Central memory CD4-positive, alpha-beta T cell (primary cell): Measurements from ENCODE around the gene SLC10A2.
"Not testable (repeated sequence)": the region's sequence is repeated elsewhere in the genome, so short reads cannot be mapped to it uniquely, and the experiment has no call there.

Experiments
- DNase-seq: peaks from one replicate; pipeline ENCODE4 v3.0.0; 2022
- total RNA-seq, 3 experiments: gene quantifications; one replicate each; lab custom pipeline; 2026; lab: John Stamatoyannopoulos, UW

Gene SLC10A2, protein sequence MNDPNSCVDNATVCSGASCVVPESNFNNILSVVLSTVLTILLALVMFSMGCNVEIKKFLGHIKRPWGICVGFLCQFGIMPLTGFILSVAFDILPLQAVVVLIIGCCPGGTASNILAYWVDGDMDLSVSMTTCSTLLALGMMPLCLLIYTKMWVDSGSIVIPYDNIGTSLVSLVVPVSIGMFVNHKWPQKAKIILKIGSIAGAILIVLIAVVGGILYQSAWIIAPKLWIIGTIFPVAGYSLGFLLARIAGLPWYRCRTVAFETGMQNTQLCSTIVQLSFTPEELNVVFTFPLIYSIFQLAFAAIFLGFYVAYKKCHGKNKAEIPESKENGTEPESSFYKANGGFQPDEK
- total RNA-seq: 0 reads per million in 3 experiments

DNA sequence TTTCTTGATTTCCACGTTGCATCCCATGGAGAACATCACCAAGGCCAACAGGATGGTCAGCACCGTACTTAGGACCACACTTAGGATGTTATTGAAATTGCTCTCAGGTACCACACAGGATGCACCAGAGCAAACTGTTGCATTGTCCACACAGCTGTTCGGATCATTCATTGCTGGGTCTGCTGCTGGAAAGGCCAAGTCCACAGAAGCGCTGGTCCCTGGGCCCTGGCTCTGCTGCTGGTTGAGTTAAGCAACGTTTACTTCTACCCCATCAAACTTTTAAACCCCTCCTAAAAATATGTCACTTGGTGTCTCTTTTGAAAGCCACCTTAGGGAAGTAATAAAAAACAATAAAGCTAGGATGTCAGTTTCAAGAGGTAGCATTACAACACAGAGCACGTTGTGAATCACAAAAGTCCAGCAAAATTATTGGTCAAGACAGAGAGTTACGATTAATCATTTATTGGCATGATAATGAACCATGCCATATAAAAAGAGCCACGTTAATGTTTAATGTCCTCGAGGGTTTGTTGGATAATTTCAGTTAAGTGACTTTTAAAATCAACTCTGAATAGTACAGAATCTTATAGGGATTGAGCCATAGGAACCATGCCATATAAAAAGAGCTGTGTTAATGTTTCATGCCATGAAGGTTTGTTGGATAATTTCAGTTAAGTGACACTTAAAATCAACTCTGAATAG is at the start of gene SLC10A2:
Gene SLC10A2, minus strand, starts transcription at position 339 of the 702 bp plus-strand sequence. Its CDS starts 168 bp downstream, at position 171.
- no peak for DNase-seq

GRCh38 chr13:103107580-103107979 is 41.4 kb upstream of the SLC10A2 start:
- DNase-seq: no peak

- no peak for DNase-seq
Measured at GRCh38 chr13:103104340-103104739, 38.1 kb upstream of the SLC10A2 start.

DNA sequence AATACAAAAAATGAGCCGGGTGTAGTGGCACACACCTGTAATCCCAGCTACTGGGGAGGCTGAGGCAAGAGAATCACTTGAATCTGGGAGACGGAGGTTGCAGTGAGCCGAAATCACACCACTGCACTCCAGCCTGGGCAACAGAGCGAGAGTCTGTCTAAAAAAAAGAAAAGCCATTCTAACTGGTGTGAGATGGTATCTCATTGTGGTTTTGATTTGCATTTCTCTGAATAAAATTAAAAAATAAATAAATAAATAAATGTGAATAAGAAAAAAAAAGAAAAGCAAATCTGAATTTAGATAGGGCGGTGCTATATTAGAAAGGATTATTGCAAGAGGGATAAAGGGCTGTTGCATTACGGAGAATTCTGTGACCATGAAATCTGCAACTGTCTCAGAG is 37.2 kb upstream of the SLC10A2 start:
- not testable (repeated sequence) for DNase-seq

GRCh38 chr13:103102482-103102881 is 36.3 kb upstream of the SLC10A2 start:
- DNase-seq: no peak

DNA sequence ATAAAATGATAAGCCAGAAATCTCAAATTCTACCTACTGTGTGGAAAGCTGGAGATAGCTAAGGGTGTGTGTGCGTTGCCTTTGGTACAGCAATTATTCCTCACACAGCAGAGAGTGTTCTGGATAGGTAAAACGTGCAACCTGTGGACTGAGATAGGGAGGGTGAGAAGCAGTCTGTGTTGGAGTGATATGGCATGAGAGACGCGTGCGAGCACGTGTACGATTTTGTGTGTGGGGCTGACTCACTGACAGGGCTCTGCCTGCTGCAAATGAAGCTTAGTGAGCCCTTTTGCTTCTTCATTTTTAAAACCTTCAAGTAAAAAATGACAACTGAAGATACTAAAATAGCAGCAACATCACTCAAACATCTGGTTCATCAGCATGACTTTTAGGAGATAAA is 35.7 kb upstream of the SLC10A2 start:
- DNase-seq: no peak

GRCh38 chr13:103101500-103101899 is 35.3 kb upstream of the SLC10A2 start:
- no peak for DNase-seq

DNA sequence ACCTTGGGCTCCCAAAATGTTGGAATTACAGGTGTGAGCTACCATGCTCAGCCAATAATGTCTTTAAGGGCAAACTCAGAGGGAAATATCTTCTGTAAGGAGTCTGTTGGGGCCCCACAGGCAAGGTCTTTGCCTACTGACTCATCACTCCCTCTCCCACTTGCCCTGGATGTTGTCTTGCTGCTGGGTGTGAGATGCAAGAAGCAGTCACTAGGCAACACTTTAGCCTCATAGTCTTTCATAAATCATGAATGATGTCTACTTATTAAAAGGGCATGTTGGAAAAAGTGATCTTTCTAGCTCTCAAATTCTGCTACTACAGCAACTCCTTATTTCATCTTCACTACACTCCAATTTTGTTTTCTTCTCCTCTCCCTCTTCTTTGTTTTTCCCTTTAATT is 34.6 kb upstream of the SLC10A2 start:
- DNase-seq: no peak

- DNase-seq: no peak
Measured at GRCh38 chr13:103099722-103100293, 33.6 kb upstream of the SLC10A2 start.

DNA sequence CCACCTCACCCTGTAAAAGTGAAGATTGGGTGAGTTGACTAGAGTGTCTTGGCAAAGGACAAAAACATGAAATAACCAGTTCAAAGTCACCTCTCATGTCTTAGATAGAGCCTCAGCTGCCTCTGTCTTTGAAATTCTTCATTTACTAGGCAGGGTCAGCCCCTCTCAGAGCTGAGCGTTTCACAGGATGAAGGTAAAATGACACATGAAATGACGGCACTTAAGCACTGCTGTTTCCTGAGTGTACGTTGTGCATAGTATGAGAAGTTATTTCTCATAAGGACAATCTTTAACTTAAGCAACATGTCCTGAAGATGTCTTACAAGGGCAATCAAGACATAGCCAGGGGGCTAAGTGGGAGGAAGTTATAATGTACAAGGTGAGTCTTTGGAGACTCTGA is 32.3 kb upstream of the SLC10A2 start:
- DNase-seq: no peak

DNA sequence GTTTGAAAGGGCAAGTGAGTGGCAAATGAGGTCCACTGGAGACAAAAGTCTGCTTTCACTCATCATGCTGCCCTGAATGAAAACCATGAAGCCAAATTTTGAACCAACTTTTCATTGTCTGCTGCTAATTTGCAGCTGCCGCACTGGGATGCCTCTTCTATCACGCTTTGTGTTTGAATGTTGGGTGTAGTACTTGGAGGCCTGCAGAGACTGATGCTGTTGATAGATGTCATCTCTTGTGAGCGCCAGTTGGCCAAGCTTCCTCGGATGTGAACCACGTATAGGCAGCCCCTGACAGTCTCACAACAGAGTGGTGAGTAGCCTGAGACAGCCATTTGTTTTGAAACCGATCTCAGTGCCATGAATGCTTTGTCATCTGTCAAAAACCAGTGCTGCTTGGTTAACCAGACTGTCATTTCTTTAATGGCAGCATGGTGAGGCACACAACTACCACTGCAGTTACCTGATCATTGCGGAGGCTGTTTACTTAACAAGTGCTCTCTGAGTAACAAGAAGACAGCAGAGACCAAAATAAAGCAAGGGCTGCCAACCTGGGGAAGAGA is 31.2 kb upstream of the SLC10A2 start:
- DNase-seq: no peak

DNA sequence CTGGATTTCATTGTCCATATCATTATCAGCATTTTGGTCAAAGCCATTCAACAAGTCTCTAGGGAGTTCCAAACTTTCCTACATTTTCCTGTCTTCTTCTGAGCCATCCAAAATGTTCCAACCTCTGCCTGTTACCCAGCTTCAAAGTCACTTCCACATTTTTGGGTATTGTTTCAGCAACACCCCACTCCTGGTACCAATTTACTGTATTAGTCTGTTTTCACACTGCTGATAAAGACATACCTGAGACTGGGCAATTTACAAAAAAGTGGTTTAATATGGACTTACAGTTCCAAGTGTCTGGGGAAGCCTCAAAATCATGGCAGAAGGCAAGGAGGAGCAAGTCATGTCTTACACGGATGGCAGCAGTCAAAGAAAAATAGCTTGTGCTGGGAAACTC is 27.4 kb upstream of the SLC10A2 start:
- DNase-seq: not testable (repeated sequence)

- DNase-seq: no peak
Measured at GRCh38 chr13:103087275-103087674, 21.1 kb upstream of the SLC10A2 start.

GRCh38 chr13:103081435-103081834 is 15.2 kb upstream of the SLC10A2 start:
- no peak for DNase-seq

DNA sequence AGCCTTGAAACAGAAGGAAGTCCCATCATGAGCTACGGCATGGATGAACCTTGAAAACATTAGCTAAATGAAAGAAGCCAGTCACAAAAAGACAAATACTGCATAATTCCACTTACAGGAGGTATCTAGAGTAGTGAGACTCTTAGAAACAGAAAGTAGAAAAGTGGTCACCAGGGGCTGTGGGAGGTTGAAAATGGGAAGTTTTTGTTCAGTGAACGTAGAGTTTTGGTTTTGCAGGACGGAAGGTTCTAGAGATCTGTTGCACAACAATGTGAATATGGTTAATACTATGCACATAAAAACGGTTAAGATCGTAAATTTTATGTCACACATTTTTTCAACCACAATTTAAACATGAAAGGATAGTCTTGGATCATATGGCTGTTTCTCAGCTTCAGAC is 11.9 kb upstream of the SLC10A2 start:
- DNase-seq: no peak

GRCh38 chr13:103068836-103069235 is 2.6 kb upstream of the SLC10A2 start:
- DNase-seq: no peak

DNA sequence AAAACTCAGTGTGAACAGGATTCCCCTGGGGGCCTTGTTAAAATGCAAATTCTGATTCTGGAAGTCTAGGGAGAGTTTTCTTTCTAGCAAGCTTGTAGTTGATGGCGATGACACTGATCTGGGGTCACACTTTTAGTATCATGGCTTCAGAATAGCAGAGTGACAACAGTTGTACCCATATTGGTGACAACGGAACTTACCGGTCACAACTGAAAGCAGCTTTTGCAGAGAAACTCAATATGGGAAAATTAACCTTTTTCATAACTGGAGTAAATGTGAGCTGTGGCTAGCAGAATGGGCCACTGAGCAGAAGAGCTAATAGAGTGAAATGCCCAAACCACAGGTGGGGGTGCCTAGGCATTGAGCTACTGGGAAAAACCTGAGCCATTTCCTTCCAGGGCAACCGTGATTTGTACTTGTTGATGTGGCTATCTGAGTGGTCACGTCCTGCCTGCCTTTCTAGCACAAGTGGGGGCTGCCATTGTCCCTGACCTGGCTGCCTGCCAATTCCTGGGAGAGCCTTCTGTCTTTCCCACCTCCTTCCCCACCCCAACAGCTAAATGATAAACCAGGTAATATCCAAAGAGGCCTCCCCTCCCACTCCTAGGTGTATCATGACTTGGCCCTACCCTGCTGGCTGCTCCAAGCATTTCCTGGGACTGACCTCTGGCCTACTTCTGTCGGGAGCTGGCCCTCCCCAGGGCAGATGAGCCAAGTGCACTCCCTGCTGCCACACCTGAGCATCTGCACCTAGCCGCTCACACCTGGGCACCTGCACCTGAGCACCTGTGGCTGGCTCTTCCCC is 1.7 kb upstream of the SLC10A2 start:
- DNase-seq: no peak

DNA sequence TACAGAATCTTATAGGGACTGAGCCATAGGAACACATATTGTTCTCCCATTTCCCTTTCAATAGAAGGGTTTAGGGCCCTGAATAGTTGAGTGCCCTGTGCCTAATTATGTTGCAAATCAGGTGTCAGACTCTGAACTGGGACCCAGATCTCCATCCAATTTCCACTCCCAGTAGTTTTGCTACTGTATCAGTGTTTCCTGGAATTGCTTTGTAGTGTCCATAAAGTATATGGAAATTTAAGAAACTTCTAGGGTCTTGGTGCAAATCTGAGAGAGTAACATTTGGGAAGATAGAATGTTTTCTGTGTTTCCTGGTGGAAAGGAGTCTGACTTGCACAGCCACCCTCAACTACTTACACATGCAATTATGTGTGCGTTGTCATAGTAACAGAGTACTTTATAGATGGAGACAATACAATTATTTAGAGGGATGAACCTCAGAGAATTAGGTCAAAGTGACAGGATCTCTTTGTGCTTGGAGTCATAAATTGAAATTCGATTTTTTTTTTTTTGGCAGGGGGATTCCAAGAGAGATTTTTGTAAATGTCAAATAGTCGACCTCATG is 646 bp upstream of the SLC10A2 start:
- no peak for DNase-seq

GRCh38 chr13:103063376-103063775 is 2.8 kb downstream of the SLC10A2 start:
- no peak for DNase-seq

GRCh38 chr13:103062079-103062478 is 4.1 kb downstream of the SLC10A2 start:
- no peak for DNase-seq

DNA sequence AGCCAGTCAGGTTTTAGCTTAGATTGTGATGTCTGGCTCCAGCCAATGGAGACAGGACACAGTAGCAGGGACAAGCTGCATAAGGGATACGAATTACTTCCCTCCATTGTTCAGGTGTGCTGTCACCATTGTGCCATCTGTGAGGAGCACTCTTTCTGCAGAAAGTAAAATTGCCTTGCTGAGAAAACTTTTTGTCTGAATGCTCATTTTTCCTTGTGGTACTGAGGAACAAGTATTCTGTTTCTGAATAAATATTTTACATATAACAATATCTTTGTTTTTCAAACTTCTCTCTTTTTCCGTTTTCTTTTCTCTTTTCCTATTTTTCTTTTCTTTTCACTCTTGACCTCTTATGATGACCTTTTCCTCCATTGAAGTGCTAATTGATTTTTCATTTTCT is 10.2 kb downstream of the SLC10A2 start:
- no peak for DNase-seq

DNA sequence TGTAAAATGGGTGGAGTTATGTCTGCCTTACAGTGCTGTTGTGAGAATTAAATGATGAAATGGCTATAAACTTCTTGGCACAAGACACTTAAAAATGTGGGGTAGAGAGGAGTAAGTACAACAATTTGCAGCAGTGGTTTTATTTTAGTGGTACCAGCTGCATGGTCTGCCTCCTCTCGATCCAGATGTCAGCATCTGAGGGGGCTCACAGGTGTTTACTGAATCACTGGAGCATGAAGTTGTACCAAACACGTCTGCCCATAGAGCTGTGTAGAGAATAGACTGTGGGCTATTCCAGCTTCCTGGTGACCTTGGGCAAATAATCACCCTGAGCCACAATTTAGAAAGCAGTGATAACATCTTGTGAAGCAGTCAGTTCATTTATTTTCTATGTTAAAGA is 11.1 kb downstream of the SLC10A2 start:
- DNase-seq: no peak
